Nephron progenitor cell (in vitro differentiated cells): ENCODE results near the gene RHOH.

Experiments used
- DNase-seq: peaks from one replicate; pipeline ENCODE4 v3.0.0; 2021
- H3K27ac Mint-ChIP-seq: 2 replicates; pipeline ENCODE4 v1.8.0; 2021; ENCODE audit warnings: mild to moderate bottlenecking, moderate library complexity, mixed read lengths
- H3K27me3 Mint-ChIP-seq: 2 replicates; pipeline ENCODE4 v1.8.0; 2021; ENCODE audit warnings: mild to moderate bottlenecking, low read depth, mixed read lengths; ENCODE audit not compliant: poor library complexity
- H3K36me3 Mint-ChIP-seq: 2 replicates; pipeline ENCODE4 v1.8.0; 2021; ENCODE audit warnings: low read depth, mixed read lengths
- H3K4me1 Mint-ChIP-seq: 2 replicates; pipeline ENCODE4 v1.8.0; 2021; ENCODE audit warnings: mixed read lengths
- H3K4me3 Mint-ChIP-seq: 2 replicates; pipeline ENCODE4 v1.8.0; 2021; ENCODE audit warnings: mild to moderate bottlenecking, moderate library complexity, mixed read lengths
- H3K9me3 Mint-ChIP-seq: 2 replicates; pipeline ENCODE4 v1.8.0; 2021; ENCODE audit warnings: mild to moderate bottlenecking, moderate library complexity, mixed read lengths
- TF ChIP-seq, protein P1 (sequence below): fragments of 200-600 bp; sonication (generic); IDR thresholded peaks from 2 replicates; pipeline ENCODE4 v1.5.0; 2021; ENCODE audit warnings: antibody characterized with exemption

Gene RHOH

DNA sequence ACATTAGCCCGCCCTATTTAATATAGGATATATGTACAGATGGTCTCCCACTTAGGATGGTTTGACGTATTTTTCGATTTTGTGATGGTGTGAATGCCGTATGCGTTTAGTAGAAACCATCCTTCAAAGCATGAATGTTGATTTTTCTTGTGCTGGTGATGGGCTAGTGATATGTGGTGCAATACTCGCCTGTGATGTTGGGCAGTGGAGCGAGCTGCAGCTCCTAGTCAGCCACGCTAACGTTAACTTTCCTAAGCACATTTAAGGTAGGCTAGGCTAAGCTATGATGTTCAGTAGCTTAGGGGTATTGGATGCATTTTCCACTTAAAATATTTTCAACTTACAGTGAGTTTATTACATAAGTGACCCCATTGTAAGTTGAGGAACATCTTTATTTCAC lies 36.6 kb upstream of the RHOH start:
- TF ChIP-seq, protein P1, sequence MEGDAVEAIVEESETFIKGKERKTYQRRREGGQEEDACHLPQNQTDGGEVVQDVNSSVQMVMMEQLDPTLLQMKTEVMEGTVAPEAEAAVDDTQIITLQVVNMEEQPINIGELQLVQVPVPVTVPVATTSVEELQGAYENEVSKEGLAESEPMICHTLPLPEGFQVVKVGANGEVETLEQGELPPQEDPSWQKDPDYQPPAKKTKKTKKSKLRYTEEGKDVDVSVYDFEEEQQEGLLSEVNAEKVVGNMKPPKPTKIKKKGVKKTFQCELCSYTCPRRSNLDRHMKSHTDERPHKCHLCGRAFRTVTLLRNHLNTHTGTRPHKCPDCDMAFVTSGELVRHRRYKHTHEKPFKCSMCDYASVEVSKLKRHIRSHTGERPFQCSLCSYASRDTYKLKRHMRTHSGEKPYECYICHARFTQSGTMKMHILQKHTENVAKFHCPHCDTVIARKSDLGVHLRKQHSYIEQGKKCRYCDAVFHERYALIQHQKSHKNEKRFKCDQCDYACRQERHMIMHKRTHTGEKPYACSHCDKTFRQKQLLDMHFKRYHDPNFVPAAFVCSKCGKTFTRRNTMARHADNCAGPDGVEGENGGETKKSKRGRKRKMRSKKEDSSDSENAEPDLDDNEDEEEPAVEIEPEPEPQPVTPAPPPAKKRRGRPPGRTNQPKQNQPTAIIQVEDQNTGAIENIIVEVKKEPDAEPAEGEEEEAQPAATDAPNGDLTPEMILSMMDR, result no peak
- Mint-ChIP-seq H3K36me3 (peaks cover 36% of the 10 kb centered on the region), H3K4me3 (no peak overlapping the region), H3K9me3 (no peaks in the 10 kb centered on the region), H3K27me3 (no peaks in the 10 kb centered on the region), H3K27ac (peak overlapping the region; percentile 67), H3K4me1 (peaks cover 9% of the 10 kb centered on the region)
- DNase-seq, result no peak

DNA sequence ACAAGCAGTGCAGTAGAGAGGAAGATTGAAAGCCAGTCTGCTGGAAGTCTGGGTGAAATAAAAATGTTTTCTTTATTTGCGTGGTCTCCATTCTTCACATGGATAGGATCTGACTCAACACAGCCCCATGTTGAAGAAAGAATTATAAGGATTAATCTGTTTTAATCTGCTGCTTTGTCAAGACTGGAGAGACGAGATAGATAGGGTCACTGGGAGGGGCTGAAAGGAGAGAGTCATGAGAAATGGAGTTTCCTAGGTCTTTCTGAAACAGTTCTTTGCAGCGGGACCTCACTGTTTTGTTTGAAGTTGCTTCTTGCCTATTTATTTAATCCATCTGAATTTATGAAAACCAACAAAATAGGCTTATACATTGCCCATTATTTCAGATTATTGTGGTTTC lies 32.4 kb upstream of the RHOH start:
- TF ChIP-seq, protein P1, result no peak
- no peaks in the 10 kb centered on the region for H3K27me3 Mint-ChIP-seq

DNA sequence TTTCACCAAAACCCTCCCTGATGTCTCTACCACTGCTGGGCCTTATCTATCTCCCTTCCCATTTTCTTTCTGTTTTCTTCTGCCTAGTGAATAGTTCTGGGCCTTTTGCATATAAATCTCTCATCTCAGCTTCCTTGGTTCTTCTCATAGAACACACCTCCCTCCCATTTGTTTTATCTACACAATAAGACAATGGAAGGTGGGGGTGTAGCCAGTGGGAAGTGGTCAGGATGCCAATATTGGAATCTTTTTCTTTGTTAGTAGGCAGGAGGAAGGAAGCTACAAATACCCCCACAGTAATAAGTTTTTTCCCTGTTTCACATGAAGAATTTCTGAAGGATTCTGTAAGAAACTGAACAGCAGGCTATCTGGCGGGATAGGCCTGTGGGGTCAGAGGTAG lies 30.9 kb upstream of the RHOH start:
- Mint-ChIP-seq H3K4me1 (no peaks in the 10 kb centered on the region), H3K36me3 (peaks cover 49% of the 10 kb centered on the region)

More for the DNA sequence above, 32.4 kb upstream of the RHOH start:
- Mint-ChIP-seq H3K9me3 (peaks cover 19% of the 10 kb centered on the region), H3K4me3 (no peak overlapping the region), H3K27ac (no peak overlapping the region), H3K4me1 (peaks cover 9% of the 10 kb centered on the region), H3K36me3 (peaks cover 57% of the 10 kb centered on the region)
- no peak for DNase-seq

DNA sequence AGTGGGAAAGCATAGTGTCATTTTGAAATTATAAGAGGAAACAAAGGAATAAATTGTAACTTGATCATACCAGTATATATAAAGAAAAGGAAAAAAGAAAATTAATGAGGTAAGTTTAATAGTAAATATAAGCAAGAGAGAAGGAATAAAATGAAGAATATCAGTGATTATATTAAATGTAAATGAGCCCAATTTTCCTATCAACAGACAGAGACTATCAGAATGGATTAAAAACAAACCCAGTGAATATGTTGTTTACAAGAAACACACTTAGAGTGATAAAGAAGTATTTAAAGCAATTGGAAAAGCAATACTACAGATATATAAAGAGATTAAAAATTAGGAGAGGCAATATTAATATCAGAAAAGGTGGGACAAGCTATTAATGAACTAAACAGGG lies 28.8 kb upstream of the RHOH start:
- no peak for DNase-seq
- Mint-ChIP-seq H3K27ac (no peak overlapping the region), H3K36me3 (peaks cover 30% of the 10 kb centered on the region), H3K9me3 (peaks cover 20% of the 10 kb centered on the region), H3K27me3 (peaks cover 3% of the 10 kb centered on the region), H3K4me3 (no peak overlapping the region), H3K4me1 (no peaks in the 10 kb centered on the region)
- TF ChIP-seq, protein P1, result no peak

More for the DNA sequence above, 30.9 kb upstream of the RHOH start:
- no peak for DNase-seq
- Mint-ChIP-seq H3K9me3 (peaks cover 20% of the 10 kb centered on the region), H3K27me3 (peaks cover 3% of the 10 kb centered on the region), H3K4me3 (no peak overlapping the region), H3K27ac (no peak overlapping the region)
- TF ChIP-seq, protein P1, result no peak

DNA sequence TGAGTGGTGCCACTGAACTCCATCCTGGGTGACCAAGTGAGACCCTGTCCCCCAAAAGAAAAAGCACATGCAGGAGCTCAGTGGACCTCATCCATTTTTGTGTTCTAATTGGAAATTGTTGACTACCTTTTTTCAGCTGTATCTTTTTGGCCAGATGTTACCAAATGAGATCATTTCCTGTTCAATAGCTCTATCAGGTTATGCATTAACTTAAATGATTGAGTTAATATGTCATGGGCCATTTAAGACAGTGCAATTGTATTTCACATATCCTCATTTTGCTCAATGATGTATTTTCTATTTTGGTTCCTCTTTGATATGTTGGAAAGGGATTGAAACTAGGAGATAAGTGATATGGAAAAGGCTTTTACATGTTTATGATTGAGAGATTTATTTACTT lies 26.2 kb upstream of the RHOH start:
- Mint-ChIP-seq H3K9me3 (peaks cover 24% of the 10 kb centered on the region), H3K4me3 (no peak overlapping the region), H3K36me3 (peaks cover 27% of the 10 kb centered on the region), H3K4me1 (no peaks in the 10 kb centered on the region), H3K27me3 (peaks cover 3% of the 10 kb centered on the region), H3K27ac (no peak overlapping the region)
- no peak for DNase-seq
- TF ChIP-seq, protein P1, result no peak

DNA sequence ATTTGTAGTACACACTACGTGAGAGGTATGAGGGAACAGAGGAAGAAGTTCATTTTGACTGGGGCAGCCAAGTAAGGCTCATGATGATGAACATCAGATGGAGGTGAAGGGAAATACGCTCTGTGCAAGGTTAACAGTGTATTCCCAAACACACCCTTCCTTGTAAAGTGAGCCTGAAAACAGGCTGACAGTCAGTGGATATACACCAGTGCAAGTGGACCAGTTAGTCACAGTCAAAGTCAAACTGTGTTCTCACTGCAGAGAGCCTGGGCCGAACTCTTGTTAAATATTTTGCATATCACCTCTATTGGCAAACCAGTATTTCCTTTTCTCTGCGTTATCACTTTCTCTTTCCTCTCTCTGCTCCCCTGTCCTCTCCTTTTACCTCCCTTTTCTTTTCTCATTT lies 23.4 kb upstream of the RHOH start:
- H3K9me3 Mint-ChIP-seq, result peaks cover 7% of the 10 kb centered on the region
- H3K4me1 Mint-ChIP-seq, result peaks cover 24% of the 10 kb centered on the region
- H3K4me3 Mint-ChIP-seq, result no peak overlapping the region
- peaks cover 8% of the 10 kb centered on the region for H3K27me3 Mint-ChIP-seq
- H3K27ac Mint-ChIP-seq, result peak overlapping the region; percentile 49
- H3K36me3 Mint-ChIP-seq, result peaks cover 5% of the 10 kb centered on the region
- no peak for DNase-seq
- TF ChIP-seq, protein P1, result no peak
